Measurements from ENCODE around the gene TOP3B. TPM values are rescaled to one million over a fixed set of nuclear protein-coding genes. Genes with fewer than 3 reads are reported as not detected.

TOP3B gene
- total RNA-seq, 3 donors from 2014 or later = 30.4 to 40.0 (median 38.3) TPM

GRCh38 chr22:22006596-22006990 is 24.0 kb upstream of the TOP3B start:
- DNase-seq (no peak), ATAC-seq (no peak)
- Histone ChIP-seq H3K9me3 (no peaks in the 10 kb centered on the region), H3K4me3 (no peak overlapping the region), H3K36me3 (ENCODE audit: low read depth) (no peaks in the 10 kb centered on the region), H3K4me1 (ENCODE audit: low read depth) (no peaks in the 10 kb centered on the region)
- no peak for TF ChIP-seq CTCF (IDR thresholded peaks at IDR 0.05)
- intact Hi-C loops (cut with DNase I, micrococcal nuclease) = no loop called here

- no peak overlapping the region for H3K4me3 ChIP-seq
- TF ChIP-seq CTCF (IDR thresholded peaks at IDR 0.05) = no peak
- ATAC-seq = no peak
- H3K9me3 ChIP-seq = no peaks in the 10 kb centered on the region
- no peak for DNase-seq
- intact Hi-C loops (cut with DNase I, micrococcal nuclease) = no loop called here
- no peaks in the 10 kb centered on the region for H3K4me1 ChIP-seq (ENCODE audit: low read depth)
- H3K36me3 ChIP-seq (ENCODE audit: low read depth) = no peaks in the 10 kb centered on the region
These were observed 23.5 kb upstream of the TOP3B start for GRCh38 chr22:22005945-22006595.

- Histone ChIP-seq H3K4me3 (no peak overlapping the region), H3K9me3 (no peaks in the 10 kb centered on the region), H3K36me3 (ENCODE audit: low read depth) (no peaks in the 10 kb centered on the region), H3K4me1 (ENCODE audit: low read depth) (no peaks in the 10 kb centered on the region)
- ATAC-seq (no peak), DNase-seq (no peak)
- intact Hi-C loops (cut with DNase I, micrococcal nuclease) = no loop called here
- TF ChIP-seq CTCF (IDR thresholded peaks at IDR 0.05) = no peak
These were observed 20.6 kb upstream of the TOP3B start for GRCh38 chr22:22003233-22003632.

GRCh38 chr22:22002526-22003055 is 20.0 kb upstream of the TOP3B start:
- intact Hi-C loops (cut with DNase I, micrococcal nuclease) = no loop called here
- no peak for TF ChIP-seq CTCF (IDR thresholded peaks at IDR 0.05)
- ATAC-seq = no peak

GRCh38 chr22:22001664-22002525 is 19.3 kb upstream of the TOP3B start:
- no peaks in the 10 kb centered on the region for H3K4me1 ChIP-seq (ENCODE audit: low read depth)
- no peak overlapping the region for H3K4me3 ChIP-seq
- H3K36me3 ChIP-seq (ENCODE audit: low read depth) = no peaks in the 10 kb centered on the region
- DNase-seq (no peak), ATAC-seq (no peak)
- H3K9me3 ChIP-seq = no peaks in the 10 kb centered on the region
- intact Hi-C loops (cut with DNase I, micrococcal nuclease) = no loop called here
- TF ChIP-seq CTCF (IDR thresholded peaks at IDR 0.05) = no peak

More at GRCh38 chr22:22002526-22003055, 20.0 kb upstream of the TOP3B start:
- no peak for DNase-seq
- Histone ChIP-seq H3K36me3 (ENCODE audit: low read depth) (no peaks in the 10 kb centered on the region), H3K4me1 (ENCODE audit: low read depth) (no peaks in the 10 kb centered on the region), H3K9me3 (no peaks in the 10 kb centered on the region), H3K4me3 (no peak overlapping the region)
